ENCODE results near the gene RAB6B. TPM values are rescaled to one million over a fixed set of nuclear protein-coding genes. Genes with fewer than 3 reads are reported as not detected.

Gene RAB6B
- total and polyA plus RNA-seq, 2 of the 4 experiments (the other 2 are of a cell fraction) = 0.18 to 1.2 TPM

- H3K9me1 ChIP-seq (ENCODE audit: insufficient read depth, low read length) = no peaks in the 10 kb centered on the region
- H2BK5ac ChIP-seq (ENCODE audit: low read depth, low read length, poor library complexity, severe bottlenecking) = no peak overlapping the region
- no peak overlapping the region for H3K27ac ChIP-seq (ENCODE audit: insufficient read depth, low read length)
- no peak overlapping the region for H3K56ac ChIP-seq (ENCODE audit: extremely low read depth, insufficient read depth, low read length)
- no peak overlapping the region for H3K23ac ChIP-seq (ENCODE audit: low read depth, low read length)
- no peak overlapping the region for H3K9ac ChIP-seq (ENCODE audit: low read depth, low read length)
- DNase-seq = peak; percentile 12
- no peak overlapping the region for H3K4me3 ChIP-seq (ENCODE audit: insufficient read depth, low read depth, low read length)
- H2AK9ac ChIP-seq (replicated peaks; ENCODE audit: low read depth, low read length, poor library complexity) = no peak overlapping the region
- peaks cover 10% of the 10 kb centered on the region for H3K27me3 ChIP-seq (ENCODE audit: control insufficient read depth, insufficient read depth, low read length)
- no peak overlapping the region for H2BK15ac ChIP-seq (ENCODE audit: low read depth, low read length)
- no peak overlapping the region for H4K91ac ChIP-seq (ENCODE audit: insufficient read depth, low read depth, low read length)
- no peak overlapping the region for H2BK20ac ChIP-seq (ENCODE audit: low read depth, low read length)
- H3K36me3 ChIP-seq (ENCODE audit: control insufficient read depth, insufficient read depth, low read length) = no peaks in the 10 kb centered on the region
- ChIA-PET CTCF (no interaction called here), POLR2A (ENCODE audit: unreplicated experiment) (no interaction called here)
- H3K4ac ChIP-seq (ENCODE audit: low read depth, low read length) = no peak overlapping the region
- no TSS peak for BruUV-seq (replicated peaks)
- no peaks in the 10 kb centered on the region for H4K20me1 ChIP-seq (ENCODE audit: insufficient read depth, low read length)
- H4K8ac ChIP-seq (ENCODE audit: low read depth in 2 of 2, low read length in 2 of 2) = no peak overlapping the region
- no peak for ATAC-seq (ENCODE audit: low read depth)
- WGBS, 2 experiments (ENCODE audit: extremely low coverage in 2 of 2, insufficient read length in 1 of 2) = no CpG with 5 or more reads among the region's 6 CpGs
- H3K18ac ChIP-seq (ENCODE audit: low read depth, low read length) = no peak overlapping the region
- intact Hi-C loops (cut with micrococcal nuclease) = no loop called here
- no peak overlapping the region for H3K14ac ChIP-seq (replicated peaks; ENCODE audit: low read depth, low read length)
- H2AK5ac ChIP-seq (ENCODE audit: low read depth, low read length) = no peak overlapping the region
- H3K4me1 ChIP-seq (ENCODE audit: control insufficient read depth, insufficient read depth, low read length) = no peaks in the 10 kb centered on the region
- TF ChIP-seq RFX5 (IDR thresholded peaks at IDR 0.05; ENCODE audit: low read depth, low read length) (no peak), POLR2A (IDR thresholded peaks at IDR 0.05; ENCODE audit: low read depth, low read length) (no peak), FOS (IDR thresholded peaks at IDR 0.05; ENCODE audit: low read depth, low read length) (no peak), SMC3 (IDR thresholded peaks at IDR 0.05; ENCODE audit: low read depth, low read length) (no peak), CHD1 (IDR thresholded peaks at IDR 0.05; ENCODE audit: low read depth, low read length) (no peak), MXI1 (IDR thresholded peaks at IDR 0.05; ENCODE audit: borderline replicate concordance, low read depth, low read length) (no peak), NFE2L2 (IDR thresholded peaks at IDR 0.05; ENCODE audit: low read depth, low read length) (no peak), CEBPB (IDR thresholded peaks at IDR 0.05; ENCODE audit: low read depth, low read length) (no peak), MAFK (IDR thresholded peaks at IDR 0.05; ENCODE audit: low read depth, low read length) (no peak), RAD21 (IDR thresholded peaks at IDR 0.05; ENCODE audit: low read length) (no peak)
- TF ChIP-seq, protein P1, sequence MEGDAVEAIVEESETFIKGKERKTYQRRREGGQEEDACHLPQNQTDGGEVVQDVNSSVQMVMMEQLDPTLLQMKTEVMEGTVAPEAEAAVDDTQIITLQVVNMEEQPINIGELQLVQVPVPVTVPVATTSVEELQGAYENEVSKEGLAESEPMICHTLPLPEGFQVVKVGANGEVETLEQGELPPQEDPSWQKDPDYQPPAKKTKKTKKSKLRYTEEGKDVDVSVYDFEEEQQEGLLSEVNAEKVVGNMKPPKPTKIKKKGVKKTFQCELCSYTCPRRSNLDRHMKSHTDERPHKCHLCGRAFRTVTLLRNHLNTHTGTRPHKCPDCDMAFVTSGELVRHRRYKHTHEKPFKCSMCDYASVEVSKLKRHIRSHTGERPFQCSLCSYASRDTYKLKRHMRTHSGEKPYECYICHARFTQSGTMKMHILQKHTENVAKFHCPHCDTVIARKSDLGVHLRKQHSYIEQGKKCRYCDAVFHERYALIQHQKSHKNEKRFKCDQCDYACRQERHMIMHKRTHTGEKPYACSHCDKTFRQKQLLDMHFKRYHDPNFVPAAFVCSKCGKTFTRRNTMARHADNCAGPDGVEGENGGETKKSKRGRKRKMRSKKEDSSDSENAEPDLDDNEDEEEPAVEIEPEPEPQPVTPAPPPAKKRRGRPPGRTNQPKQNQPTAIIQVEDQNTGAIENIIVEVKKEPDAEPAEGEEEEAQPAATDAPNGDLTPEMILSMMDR (conservative IDR thresholded peaks at IDR 0.05; ENCODE audit: low read depth, low read length) = no peak
- H3K4me2 ChIP-seq (ENCODE audit: low read depth, low read length) = no peak overlapping the region
- H2AFZ ChIP-seq (replicated peaks; ENCODE audit: low read length, poor library complexity) = no peak overlapping the region
- in situ Hi-C loops (cut with MboI; ENCODE audit: low sequenced_read_pairs) = no loop called here
- H3K9me3 ChIP-seq (ENCODE audit: control insufficient read depth, insufficient read depth, low read length) = no peaks in the 10 kb centered on the region
- H3K79me1 ChIP-seq (ENCODE audit: low read depth in 1 of 2, low read length in 2 of 2) = no peaks in the 10 kb centered on the region
- H2BK120ac ChIP-seq (ENCODE audit: low read depth, low read length) = no peak overlapping the region
- H4K5ac ChIP-seq (ENCODE audit: low read depth, low read length) = no peak overlapping the region
- dilution Hi-C loops (cut with HindIII; ENCODE audit: low sequenced_read_pairs, unreplicated experiment) = no loop called here
Measured at GRCh38 chr3:133855772-133856171, 39.9 kb downstream of the RAB6B start.
